Breast epithelium (tissue), 4 donors: ENCODE data around the gene CRCP. TPM values are rescaled to one million over a fixed set of nuclear protein-coding genes. Genes with fewer than 3 reads are reported as not detected.
"Not testable (repeated sequence)": the region's sequence is repeated elsewhere in the genome, so short reads cannot be mapped to it uniquely, and the experiment has no call there.

ENCODE experiments used
- DNase-seq, 2 donors: peaks; one replicate each; pipeline ENCODE4 v3.0.0-alpha.2; 2019; ENCODE audit warnings: low spot score in 2 of 2
- H3K27ac ChIP-seq, 2 donors: fragments of 200-600 bp; sonication (generic) in 1 of 2; one replicate each; pipeline ENCODE4 v1.5.1; 2016 to 2019; ENCODE audit warnings: mild to moderate bottlenecking in 1 of 2
- H3K27me3 ChIP-seq, 2 donors: fragments of 200-600 bp; sonication (generic) in 1 of 2; one replicate each; pipeline versions ENCODE4 v1.5.1 to v1.6.0; 2017 to 2019; ENCODE audit warnings: control low read depth in 1 of 2, mild to moderate bottlenecking in 1 of 2
- H3K36me3 ChIP-seq: fragments of 200-600 bp; one replicate; pipeline ENCODE4 v1.5.1; 2019
- H3K4me1 ChIP-seq, 2 donors: fragments of 200-600 bp; sonication (generic); one replicate each; pipeline ENCODE4 v1.5.1; 2016 to 2019; ENCODE audit warnings: control low read depth in 1 of 2
- H3K4me3 ChIP-seq, 3 donors: fragments of 200-600 bp; sonication (generic); 1 replicate in 2 of 3; 2 replicates in 1 of 3; pipeline ENCODE4 v1.5.1; 2016 to 2019; ENCODE audit warnings: mild to moderate bottlenecking in 3 of 3, moderate library complexity in 2 of 3
- H3K9me3 ChIP-seq, 2 donors: fragments of 200-600 bp; sonication (generic) in 1 of 2; one replicate each; pipeline ENCODE4 v1.5.1; 2016 to 2019; ENCODE audit warnings: control low read depth in 1 of 2
- CTCF ChIP-seq, 3 donors: fragments of 450-650 bp; IDR thresholded peaks; one replicate each; pipeline ENCODE4 v1.5.1; 2016 to 2017; ENCODE audit warnings: antibody characterized with exemption in 3 of 3, mild to moderate bottlenecking in 3 of 3, moderate library complexity in 3 of 3
- POLR2A ChIP-seq: fragments of 450-650 bp; IDR thresholded peaks from one replicate; pipeline ENCODE4 v1.6.1; 2016; ENCODE audit warnings: antibody characterized with exemption, mild to moderate bottlenecking, moderate library complexity
- POLR2AphosphoS5 ChIP-seq, 3 donors: sonication (generic); formaldehyde crosslinking; IDR thresholded peaks; one replicate each; pipeline ENCODE4 v1.6.1; 2017; ENCODE audit warnings: antibody characterized with exemption in 3 of 3
- intact Hi-C: fragments of 100-400 bp; cut with DNase I; formaldehyde crosslinking; loops from one replicate; pipeline ENCODE4 v1.15.1; 2023; ENCODE audit warnings: low total_unique reads
- total RNA-seq, 3 donors: library from RNA; depleted of rRNA; stranded (reverse); fragments of >200 nt; gene quantifications; one replicate each; pipeline ENCODE4 v1.1.0, GENCODE V29; 2016

CRCP gene
- total RNA-seq, 3 donors from 2014 or later = 31.5 to 49.8 (median 41.3) TPM

GRCh38 chr7:66125052-66125694 lies 10.5 kb downstream of the CRCP start:
- Histone ChIP-seq H3K4me3 (peak overlapping the region in 1 of 3 donors; percentile 3), H3K4me1 (no peaks in the 10 kb centered on the region), H3K36me3 (no peaks in the 10 kb centered on the region), H3K9me3 (no peaks in the 10 kb centered on the region), H3K27ac (peak overlapping the region; percentile 0 to 46), H3K27me3 (no peaks in the 10 kb centered on the region)
- intact Hi-C loops = no loop called here
- no peak for DNase-seq
- no peak for TF ChIP-seq POLR2AphosphoS5 (IDR thresholded peaks at IDR 0.05)
- TF ChIP-seq POLR2A = no peak
- no peak for TF ChIP-seq CTCF (IDR thresholded peaks at IDR 0.05)

GRCh38 chr7:66125781-66126352 lies 11.2 kb downstream of the CRCP start:
- H3K27me3 ChIP-seq, H3K4me1 ChIP-seq, DNase-seq, H3K36me3 ChIP-seq, intact Hi-C loops, H3K9me3 ChIP-seq, H3K4me3 ChIP-seq: not testable (repeated sequence)
- peak overlapping the region; percentile 0 to 46 for H3K27ac ChIP-seq

GRCh38 chr7:66127172-66127571 lies 12.5 kb downstream of the CRCP start:
- H3K36me3 ChIP-seq, H3K4me3 ChIP-seq, H3K27me3 ChIP-seq, H3K4me1 ChIP-seq, H3K9me3 ChIP-seq, DNase-seq, intact Hi-C loops, H3K27ac ChIP-seq: not testable (repeated sequence)

GRCh38 chr7:66138994-66139752 lies 24.5 kb downstream of the CRCP start:
- H3K4me3 ChIP-seq = no peak overlapping the region
- peaks cover 0 to 7% of the 10 kb centered on the region in 2 donors for H3K4me1 ChIP-seq
- no peaks in the 10 kb centered on the region for H3K36me3 ChIP-seq
- DNase-seq = no peak
- no peak overlapping the region for H3K27ac ChIP-seq
- intact Hi-C loops = no loop called here
- no peaks in the 10 kb centered on the region for H3K9me3 ChIP-seq
- H3K27me3 ChIP-seq = no peaks in the 10 kb centered on the region
- TF ChIP-seq POLR2A = no peak
- TF ChIP-seq CTCF (IDR thresholded peaks at IDR 0.05) = no peak
- TF ChIP-seq POLR2AphosphoS5 (IDR thresholded peaks at IDR 0.05) = no peak

- no peaks in the 10 kb centered on the region for H3K36me3 ChIP-seq
Measured at GRCh38 chr7:66140924-66141323, 26.3 kb downstream of the CRCP start.

More at GRCh38 chr7:66140924-66141323, 26.3 kb downstream of the CRCP start:
- DNase-seq = peak; percentile 44 to 65
- no peak overlapping the region for H3K4me3 ChIP-seq
- H3K4me1 ChIP-seq = peaks cover 0 to 7% of the 10 kb centered on the region in 2 donors
- no peaks in the 10 kb centered on the region for H3K9me3 ChIP-seq
- peak overlapping the region in 1 of 2 donors; percentile 27 for H3K27ac ChIP-seq
- TF ChIP-seq CTCF (IDR thresholded peaks at IDR 0.05) (peak; percentile 12 to 40 (median 31)), POLR2A (no peak), POLR2AphosphoS5 (IDR thresholded peaks at IDR 0.05) (peak in 2 of 3 donors; percentile 11 to 37)
- intact Hi-C loops = no loop called here
- H3K27me3 ChIP-seq = no peaks in the 10 kb centered on the region
